Activated gamma-delta T cell treated with Interleukin-2 at 50 U/mL for 16 hours (primary cell): ENCODE data around the gene ANKRD44.
"Not testable (repeated sequence)": the region's sequence is repeated elsewhere in the genome, so short reads cannot be mapped to it uniquely, and the experiment has no call there.

Experiments used
- DNase-seq: peaks from one replicate; pipeline ENCODE4 v3.0.0-alpha.2; 2020

Gene ANKRD44

GRCh38 chr2:197071213-197071612 is 239.4 kb downstream of the ANKRD44 start:
- no peak for DNase-seq

- no peak for DNase-seq
These were observed 240.6 kb downstream of the ANKRD44 start for GRCh38 chr2:197069958-197070357.

GRCh38 chr2:197062574-197062973 is 248.0 kb downstream of the ANKRD44 start:
- DNase-seq = peak; percentile 49

GRCh38 chr2:197059477-197059876 is 251.1 kb downstream of the ANKRD44 start:
- DNase-seq = no peak

GRCh38 chr2:197058777-197059300 is 251.7 kb downstream of the ANKRD44 start:
- DNase-seq = no peak

GRCh38 chr2:197057959-197058358 is 252.6 kb downstream of the ANKRD44 start:
- no peak for DNase-seq

GRCh38 chr2:197055045-197055444 is 255.5 kb downstream of the ANKRD44 start:
- DNase-seq = no peak

GRCh38 chr2:197054437-197054836 is 256.1 kb downstream of the ANKRD44 start:
- no peak for DNase-seq

- no peak for DNase-seq
These were observed 258.2 kb downstream of the ANKRD44 start for GRCh38 chr2:197052356-197052755.

GRCh38 chr2:197045115-197045514 is 265.5 kb downstream of the ANKRD44 start:
- no peak for DNase-seq

GRCh38 chr2:197042739-197043196 is 267.8 kb downstream of the ANKRD44 start:
- DNase-seq = no peak

- DNase-seq = no peak
These were observed 272.6 kb downstream of the ANKRD44 start for GRCh38 chr2:197037863-197038398.

- no peak for DNase-seq
These were observed 275.6 kb downstream of the ANKRD44 start for GRCh38 chr2:197035002-197035401.

- no peak for DNase-seq
These were observed 276.3 kb downstream of the ANKRD44 start for GRCh38 chr2:197034292-197034691.

GRCh38 chr2:197033222-197033621 is 277.4 kb downstream of the ANKRD44 start:
- no peak for DNase-seq

- no peak for DNase-seq
These were observed 278.8 kb downstream of the ANKRD44 start for GRCh38 chr2:197031803-197032202.

- DNase-seq = no peak
These were observed 280.5 kb downstream of the ANKRD44 start for GRCh38 chr2:197030090-197030489.

GRCh38 chr2:197028633-197029032 is 281.9 kb downstream of the ANKRD44 start:
- DNase-seq = no peak

GRCh38 chr2:197028230-197028629 is 282.4 kb downstream of the ANKRD44 start:
- DNase-seq = no peak

GRCh38 chr2:197024206-197024605 is 286.4 kb downstream of the ANKRD44 start:
- DNase-seq = no peak

GRCh38 chr2:197020921-197021320 is 289.7 kb downstream of the ANKRD44 start:
- DNase-seq = not testable (repeated sequence)

GRCh38 chr2:197013098-197013497 is 297.5 kb downstream of the ANKRD44 start:
- DNase-seq = no peak

GRCh38 chr2:197011801-197012641 is 298.6 kb downstream of the ANKRD44 start:
- no peak for DNase-seq

- DNase-seq = no peak
These were observed 299.6 kb downstream of the ANKRD44 start for GRCh38 chr2:197011021-197011417.
